ENCODE measurements around the gene ESPNL.
A peak's percentile ranks its signal among the peaks of the same experiment; 100 is the strongest.

Gene ESPNL

DNA sequence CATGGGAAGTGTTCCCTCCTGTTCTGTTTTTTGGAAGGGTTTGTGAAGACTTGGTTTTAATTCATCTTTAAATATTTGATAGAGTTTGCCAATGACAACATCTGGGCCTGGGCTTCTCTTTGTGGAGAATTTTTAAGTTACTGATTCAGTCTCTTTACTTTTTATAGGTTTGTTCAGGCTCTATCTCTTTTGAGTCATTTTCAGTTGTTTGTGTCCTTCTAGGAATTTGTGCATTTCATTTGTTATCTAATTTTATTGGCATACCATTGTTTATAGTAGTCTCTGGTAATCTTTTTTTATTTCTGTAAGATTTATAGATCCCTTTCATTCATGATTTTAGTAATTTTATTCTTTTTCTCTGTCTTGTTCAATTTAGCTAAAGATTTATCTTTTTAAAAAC, 24.7 kb upstream of the ESPNL start:
- DNase-seq (ENCODE audit: low spot score), result no peak

DNA sequence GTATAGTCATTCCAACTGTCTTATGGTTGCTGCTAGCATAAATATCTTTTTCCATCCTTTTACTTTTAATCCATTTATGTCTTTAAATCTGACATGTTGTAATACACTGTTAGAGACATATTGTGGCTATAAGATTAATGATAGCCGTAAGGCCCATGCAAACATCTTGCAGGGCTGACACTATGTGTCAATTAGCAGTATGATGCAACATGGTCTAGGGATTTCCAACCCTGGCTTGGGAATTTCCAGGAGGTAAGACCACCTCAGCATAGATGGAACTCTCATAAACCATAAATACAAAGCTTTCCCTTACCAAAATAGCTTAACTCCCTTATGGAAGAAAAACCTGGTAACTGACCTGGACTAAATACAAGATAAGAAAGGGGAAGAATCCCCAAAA, 22.8 kb upstream of the ESPNL start:
- DNase-seq (ENCODE audit: low spot score), result no peak

DNA sequence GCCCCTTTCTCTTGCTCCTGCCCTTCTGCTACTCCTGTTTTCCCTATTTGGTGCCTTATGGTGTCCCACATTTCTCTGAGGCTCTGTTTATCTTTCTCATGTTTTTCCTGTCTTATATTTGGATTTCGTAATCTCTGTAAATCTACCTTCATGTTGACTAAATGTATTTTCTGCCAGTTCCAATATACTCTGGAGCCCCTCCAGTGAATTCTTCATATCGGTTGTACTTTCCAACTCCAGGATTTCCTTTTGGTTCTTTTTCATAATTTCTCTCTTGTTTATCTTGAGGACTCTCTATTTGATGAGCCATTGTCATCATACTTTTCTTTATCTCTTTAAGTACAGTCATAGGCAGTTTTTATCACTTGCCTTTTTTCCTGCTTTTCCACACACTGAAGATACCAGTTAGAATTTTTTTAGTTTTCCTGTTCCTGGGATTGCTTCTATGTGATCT, 20.2 kb upstream of the ESPNL start:
- DNase-seq (ENCODE audit: low spot score), result no peak

DNA sequence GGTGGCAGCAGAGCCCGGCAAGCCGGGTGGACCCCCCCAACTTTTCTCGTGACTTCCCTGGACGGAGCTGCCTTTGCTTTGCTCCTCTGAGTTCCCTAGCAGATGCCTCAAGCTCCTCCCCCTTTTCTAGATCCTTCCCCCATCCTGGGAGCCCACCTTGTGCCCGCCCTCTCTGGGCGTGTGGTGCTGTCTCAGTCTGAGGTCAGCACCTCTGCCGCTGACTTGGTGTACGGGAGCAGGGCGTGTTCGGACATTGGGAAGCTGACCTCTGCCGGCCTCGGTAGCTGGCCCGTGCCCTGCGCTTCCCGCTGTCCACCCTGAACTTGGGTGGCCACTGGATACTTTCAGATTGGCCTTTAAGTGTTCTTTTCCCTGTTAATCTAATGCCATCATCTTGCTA, 19.6 kb upstream of the ESPNL start:
- no peak for DNase-seq (ENCODE audit: low spot score)

DNA sequence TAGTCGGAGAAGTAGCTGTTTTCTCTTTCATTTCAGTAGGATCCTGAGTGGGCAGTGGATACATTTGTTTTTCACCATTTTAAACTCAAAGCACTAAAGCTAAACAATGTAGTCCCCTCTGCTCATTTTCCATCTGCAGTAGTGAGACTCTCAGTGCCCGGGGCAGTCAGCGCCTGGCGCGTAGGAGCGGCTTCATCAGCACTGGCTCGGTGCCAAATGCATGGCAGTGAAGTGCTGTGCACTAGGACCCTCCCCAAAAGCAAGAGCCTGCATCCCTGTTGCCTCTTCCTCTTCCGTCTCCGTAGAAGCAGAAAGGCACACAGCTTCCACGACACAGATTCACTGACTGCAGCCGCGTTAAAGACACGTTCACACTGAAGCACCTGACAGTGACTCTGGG, 19.0 kb upstream of the ESPNL start:
- peak; percentile 30 for DNase-seq (ENCODE audit: low spot score)

DNA sequence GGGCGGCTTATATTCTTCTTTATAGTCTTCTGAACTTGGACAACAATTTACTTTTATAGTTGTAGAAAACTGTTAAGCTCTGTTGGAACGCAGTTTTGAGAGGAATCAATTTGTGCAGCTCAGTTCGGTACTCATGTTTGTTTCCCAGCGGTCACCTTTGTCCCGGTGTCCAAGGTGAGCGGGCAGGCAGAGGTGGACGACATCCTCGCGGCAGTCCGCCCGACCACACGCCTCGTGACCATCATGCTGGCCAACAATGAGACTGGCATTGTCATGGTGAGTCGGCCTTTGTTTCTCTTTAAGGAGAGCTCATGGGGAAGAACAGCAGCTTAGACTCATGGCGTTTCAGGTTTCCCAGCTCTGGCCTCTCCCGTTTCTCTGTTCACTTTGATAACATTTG, 18.6 kb upstream of the ESPNL start:
- peak; percentile 30 for DNase-seq (ENCODE audit: low spot score)

DNA sequence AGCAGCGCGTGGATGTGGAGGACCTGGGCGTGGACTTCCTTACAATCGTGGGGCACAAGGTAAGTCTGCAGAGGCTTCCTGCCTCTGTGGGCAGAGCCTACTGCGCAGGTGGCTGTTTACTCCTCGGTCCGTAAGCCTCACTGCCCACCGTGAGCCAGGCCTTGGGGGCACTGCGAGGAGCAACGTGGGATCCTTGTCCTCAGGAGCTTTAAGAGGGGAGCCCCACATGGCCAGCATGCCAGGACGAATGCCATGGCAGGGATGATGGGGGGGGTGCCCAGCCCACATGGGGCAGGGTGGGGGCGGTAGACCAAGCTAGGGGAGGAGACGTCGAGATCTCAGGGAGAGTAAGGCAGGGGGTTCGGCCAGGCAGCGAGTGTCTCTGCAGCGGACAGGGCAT, 18.0 kb upstream of the ESPNL start:
- no peak for DNase-seq (ENCODE audit: low spot score)

DNA sequence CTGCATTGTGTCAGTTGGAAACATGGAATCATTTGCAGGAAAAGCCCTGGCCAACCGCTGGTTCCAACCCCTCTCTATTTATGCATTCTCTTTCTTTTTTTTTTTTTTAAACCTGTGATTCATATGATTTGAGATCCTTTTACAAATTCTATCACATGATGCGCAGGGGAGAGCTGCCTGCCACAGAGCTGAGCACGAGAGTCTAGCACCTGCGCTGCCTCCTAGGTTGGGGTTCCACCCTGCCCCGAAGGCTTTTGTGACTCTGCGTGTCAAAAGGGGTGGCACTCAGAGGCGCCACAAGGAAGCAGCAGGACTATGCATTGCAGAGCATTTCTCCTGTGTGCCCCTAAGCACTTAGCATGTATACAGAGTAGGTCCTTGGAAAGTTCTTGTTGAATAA, 17.3 kb upstream of the ESPNL start:
- DNase-seq (ENCODE audit: low spot score), result no peak

DNA sequence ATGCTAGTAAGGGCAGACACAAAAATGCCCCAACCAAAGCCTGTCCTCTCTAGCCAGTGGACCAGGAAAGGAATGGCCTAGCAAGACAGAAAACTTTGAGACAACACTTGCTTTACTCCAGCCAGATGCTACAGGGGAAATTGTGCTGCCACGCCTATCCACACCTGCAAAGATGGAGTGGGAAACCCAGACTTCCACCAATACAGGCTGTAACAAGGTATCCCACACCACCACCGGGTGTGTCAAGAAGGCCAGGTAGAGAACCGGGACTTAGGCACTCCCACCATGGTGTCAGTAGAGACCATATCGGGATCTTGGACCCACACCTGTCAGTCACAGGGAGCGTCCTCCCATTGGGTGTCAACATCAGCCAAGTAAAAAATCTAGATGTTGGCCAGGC, 16.2 kb upstream of the ESPNL start:
- DNase-seq (ENCODE audit: low spot score), result no peak

DNA sequence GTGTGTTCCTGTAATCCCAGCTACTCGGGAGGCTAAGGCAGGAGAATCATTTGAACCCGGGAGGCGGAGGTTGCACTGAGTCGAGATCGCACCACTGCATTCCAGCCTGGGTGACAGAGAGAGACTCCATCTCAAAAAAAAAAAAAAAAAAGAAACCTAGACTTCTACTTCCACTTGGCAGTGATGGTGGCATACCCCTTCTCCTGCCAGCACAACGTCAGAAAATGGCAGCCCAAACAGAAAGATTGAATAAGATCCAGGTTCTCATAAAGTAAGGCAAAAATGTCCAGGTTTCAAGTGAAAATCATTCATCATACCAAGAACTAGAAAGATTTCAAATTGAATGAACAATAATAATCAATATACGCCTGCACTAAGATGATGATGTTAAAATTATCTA, 15.4 kb upstream of the ESPNL start:
- DNase-seq (ENCODE audit: low spot score), result no peak

DNA sequence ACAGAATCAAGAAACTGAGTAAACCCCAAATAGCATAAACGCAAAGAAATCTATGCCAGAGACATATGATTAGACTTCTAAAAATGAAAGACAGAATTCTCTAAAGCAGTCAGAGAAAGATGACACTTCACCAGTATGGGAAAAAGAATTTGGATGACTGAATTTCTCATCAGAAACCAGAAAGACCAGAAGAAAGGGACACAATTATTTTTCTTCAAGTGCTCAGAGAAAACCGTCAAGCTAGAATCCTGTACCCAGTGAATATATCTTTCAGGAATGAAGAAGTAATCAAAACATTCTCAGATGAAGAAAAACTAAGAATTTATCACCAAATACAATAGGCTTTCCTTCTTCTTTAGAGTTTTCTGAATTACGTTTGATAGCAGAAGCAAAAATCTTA, 14.2 kb upstream of the ESPNL start:
- DNase-seq (ENCODE audit: low spot score), result no peak

DNA sequence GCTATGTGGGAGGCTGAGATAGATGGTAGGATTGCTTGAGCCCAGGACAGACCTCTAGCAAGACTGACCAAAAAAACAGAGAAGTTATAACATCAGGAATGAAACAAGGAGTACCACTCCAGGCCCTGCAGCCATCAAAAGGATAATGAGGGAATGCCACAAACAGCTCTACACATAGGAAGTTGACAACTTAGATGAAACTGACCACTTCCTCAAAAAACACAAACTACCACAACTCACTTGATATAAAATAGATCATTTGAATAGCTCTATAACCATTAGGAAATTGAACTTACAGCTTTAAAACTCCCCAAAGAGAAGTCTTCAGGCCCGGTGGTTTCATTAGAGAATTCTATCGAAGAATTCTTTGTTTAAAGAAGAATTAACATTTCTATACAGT, 12.9 kb upstream of the ESPNL start:
- DNase-seq (ENCODE audit: low spot score), result no peak

DNA sequence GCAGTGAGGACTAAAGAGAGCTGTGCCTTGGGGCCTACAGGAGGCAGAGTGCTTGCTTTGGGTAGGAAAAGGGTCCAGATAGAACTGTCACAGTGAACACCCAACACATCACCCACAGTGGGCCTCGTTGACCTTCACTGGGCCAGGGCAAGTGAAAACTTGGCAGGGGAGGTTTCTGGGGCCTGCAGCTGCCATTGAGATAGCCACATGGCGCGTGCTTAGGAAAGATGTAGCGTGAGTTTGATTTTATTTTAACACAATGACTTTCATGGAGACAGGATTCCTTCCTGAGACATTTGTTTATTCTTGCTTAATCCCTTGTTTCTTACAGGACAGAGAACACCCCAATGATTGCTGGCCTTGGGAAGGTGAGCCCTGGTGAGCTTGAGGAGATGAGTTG, 9.3 kb upstream of the ESPNL start:
- no peak for DNase-seq (ENCODE audit: low spot score)

DNA sequence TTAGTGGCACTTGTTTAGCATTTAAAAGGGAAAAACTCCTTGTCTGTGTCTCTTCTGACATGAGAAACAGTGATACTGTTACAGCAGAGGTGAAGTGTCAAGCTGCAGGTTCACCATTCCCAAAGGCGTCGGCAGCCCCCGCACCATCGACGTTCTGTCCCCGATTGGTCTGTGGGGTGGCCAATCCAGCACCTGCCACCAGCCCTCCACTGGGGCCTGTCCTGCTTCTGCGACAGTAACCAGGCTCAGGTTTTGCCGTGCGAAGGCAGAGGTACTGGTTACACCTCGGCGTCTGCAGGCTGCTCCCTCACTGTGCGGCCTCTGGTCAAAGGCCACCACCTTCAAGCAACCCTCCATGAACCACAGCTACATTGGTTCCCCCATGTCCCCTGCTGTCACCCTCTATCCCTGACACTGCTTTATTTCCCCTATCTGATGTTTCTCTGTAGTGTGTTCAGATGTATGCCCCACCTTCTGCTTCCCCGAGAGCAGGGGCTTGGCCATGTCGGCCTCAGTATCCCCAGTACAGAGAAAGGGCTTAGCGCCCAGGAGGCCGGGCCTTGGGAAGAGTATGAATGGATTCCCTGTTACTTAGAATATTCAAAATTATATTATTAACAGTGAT, 8.6 kb upstream of the ESPNL start:
- no peak for DNase-seq (ENCODE audit: low spot score)

DNA sequence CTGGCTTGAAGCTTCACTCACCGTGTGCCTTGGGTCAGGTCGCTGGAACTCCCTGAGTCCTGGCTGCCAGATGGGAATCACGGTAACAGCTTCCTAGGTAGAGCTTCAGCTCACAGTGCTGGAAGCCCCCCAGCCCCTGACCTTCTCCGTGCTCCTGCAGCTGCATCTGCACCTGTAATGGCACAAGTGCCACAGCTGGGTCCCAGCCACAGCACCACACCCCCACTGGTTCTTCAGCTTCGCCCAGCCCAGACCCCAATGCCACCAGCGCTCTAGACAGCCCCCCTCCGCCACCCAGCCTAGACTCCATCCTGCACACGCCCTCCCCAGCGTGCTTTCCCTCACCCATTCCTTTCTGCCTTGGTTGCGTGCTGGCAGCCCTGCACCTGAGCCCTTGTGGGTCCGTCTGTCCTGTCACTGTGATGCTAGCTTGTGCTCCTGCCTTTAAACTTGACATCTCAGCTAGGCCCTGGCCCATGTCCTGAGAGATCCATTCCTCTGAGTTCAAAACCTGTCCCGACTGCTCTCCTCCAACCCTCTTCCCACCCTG, 7.6 kb upstream of the ESPNL start:
- DNase-seq (ENCODE audit: low spot score), result no peak

DNA sequence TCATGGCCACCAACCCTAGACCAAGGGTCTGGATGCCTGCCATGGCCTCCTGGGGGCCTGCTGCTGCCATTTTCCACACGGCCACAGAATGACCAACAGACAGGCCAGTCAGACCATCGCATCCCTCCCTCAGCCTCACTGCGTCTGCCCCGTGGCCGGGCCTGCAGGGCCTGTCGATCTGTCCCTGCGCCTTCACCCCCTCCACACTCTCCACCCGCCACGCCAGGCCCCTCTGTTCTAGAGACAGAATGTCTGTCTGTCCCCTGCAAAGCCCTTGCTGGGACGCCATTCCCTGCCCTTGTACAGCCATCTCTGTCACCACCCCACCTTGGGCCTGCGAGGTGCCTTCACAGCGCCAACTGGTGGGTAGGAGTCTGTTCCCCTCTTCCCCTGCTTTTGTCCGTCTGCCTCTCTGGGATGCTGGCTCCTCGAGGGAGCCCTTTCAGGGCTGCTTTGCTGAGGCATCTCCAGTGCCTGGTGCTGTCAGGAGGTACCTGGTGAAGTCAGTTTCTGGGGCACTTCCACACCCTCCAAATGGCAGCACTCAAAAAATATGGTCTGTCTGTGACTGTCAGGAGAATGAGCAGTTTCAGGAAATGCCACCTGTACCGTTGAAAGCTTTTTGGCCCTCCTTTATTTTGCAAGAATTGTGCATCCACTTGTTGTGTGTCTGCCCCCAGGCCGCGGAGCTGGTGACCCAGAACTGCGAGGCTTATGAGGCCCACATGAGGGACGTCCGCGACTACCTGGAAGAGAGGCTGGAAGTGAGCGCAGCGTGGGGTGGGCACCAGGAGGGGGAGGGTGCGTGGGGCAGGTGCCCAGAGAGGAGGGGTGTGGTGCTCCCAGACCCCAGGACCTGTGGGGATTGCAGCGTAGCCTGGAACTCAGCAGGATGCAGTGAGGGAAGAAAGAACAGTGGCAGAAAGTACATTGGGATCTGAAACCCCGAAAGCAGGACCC, 6.7 kb upstream of the ESPNL start:
- DNase-seq (ENCODE audit: low spot score), result no peak

DNA sequence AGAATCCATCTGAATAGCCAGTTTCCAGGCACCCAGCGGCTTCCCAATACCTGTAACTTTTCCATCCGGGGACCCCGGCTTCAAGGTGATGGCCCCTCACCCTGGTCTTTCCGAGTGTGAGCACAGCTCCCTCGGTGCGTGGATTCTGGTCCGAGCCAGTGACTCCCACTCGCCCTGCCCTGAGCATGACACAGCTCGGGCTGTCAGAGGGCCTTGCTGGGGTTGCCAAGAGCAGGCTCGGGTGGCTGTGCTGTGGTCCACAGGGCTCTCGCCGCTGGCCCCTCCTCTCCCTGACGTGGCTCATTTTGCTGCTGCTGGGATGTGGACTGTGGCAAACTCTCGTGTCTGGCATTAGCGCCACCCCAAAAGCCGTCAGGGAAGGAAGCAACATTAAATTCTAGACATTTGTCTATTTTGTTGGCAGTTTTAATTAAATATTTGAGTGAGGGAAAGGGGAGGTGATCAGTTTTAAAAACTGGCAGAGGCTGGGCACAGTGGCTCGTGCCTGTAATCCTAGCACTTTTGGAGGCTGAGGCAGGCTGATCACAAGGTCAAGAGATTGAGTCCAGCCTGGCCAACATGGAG, 5.6 kb upstream of the ESPNL start:
- DNase-seq (ENCODE audit: low spot score), result no peak

DNA sequence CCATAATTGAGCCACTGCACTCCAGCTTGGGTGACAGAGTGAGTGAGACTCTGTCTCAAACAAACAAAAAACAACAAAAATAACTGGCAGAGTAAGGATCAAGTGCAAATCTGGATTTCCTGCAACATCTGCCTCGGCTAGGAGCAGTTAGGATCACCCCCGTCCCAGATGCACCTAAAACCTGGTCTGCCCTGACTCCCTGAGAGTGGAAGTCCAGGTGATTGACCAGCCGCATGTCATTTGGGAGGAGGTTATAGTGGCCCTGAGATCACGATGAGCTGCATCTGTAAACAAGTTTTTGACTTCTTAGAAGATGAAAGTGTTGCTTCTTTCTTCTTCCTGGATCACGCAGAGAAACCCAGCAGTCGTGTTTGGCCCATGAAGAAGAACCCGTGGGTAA, 5.0 kb upstream of the ESPNL start:
- no peak for DNase-seq (ENCODE audit: low spot score)

DNA sequence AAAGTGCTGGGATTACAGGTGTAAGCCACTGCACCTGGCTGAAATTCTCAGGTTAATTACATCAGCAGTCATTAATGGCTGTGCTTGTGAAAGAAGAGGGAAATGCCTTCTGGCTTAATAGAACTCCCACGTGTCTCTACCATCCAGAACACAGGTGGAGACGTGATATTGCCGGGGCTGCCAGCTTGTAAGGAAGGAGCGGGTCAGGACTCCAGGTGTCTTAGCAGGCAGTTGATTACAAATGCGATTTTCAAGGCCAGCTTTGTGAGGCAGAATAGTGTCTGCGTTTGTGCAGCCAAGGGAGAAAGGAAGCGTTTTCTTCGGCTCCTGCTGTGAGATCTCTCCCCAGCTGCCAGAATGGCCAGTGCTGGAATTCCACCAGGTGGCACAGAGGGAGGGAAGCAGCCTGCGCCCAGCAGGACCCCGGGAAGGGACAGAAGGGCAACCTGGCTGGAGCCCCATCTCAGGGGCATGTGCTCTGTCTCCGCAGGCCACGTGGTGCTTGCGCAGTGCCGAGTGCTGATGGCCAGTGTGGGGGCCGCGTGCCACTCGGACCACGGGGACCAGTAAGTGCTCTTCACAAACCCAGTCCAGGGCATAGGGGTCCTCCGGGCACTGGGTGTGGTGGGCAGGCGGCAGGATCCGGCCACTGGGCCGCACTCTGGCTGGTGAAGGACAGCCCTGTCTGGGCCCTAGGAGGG, 3.7 kb upstream of the ESPNL start:
- no peak for DNase-seq (ENCODE audit: low spot score)

DNA sequence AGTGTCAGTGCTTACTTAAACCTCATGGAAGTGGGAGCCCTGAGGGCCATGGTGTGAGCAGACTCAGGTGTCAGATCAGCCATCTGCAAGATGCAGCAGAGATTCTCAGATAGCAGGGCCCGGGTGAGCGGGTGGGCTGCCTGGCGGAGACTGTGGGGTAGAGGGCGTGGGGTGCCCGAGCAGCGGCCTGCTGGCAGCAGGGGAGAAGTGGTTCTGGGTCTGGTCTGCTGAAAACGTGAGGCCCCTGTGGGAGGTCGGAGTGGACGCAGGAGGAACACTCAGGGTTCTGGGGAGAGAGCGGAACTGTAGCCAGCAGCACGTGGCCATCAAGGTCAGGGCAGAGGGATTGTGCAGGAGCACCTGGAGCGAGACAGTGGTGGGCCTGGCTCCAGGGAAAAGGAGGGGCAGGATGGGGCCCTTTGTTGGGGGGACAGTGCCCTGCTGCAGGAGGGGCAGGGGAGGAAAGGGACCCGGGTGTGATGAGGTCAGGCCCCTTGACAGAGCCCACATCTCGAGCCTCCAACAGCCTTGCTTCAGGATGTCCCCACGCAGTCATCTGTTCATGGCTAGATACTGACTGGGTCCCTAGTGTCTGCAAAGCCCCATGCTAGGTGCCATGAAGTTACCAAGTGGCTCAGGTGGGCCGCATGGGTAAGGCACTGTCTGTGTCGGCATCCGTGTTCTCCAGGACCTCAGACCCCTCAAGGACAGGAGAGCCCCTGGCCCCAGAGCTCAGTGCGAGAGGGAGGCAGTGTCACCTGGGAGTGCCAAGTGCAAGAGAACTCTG, 2.7 kb upstream of the ESPNL start:
- DNase-seq (ENCODE audit: low spot score), result no peak
